ENCODE measurements around the gene DISP3.

- TF ChIP-seq CTCF (IDR thresholded peaks at IDR 0.05): no peak
- TF ChIP-seq POLR2A (IDR thresholded peaks at IDR 0.05): no peak
- no peak for TF ChIP-seq POLR2AphosphoS5 (IDR thresholded peaks at IDR 0.05)
Observed at GRCh38 chr1:11482701-11483479, 3.9 kb downstream of the DISP3 start.
